Vagina (tissue), 2 donors: Measurements from ENCODE around the gene ZP2.

Experiments used
- POLR2A ChIP-seq, 2 donors: fragments of 450-650 bp; IDR thresholded peaks; one replicate each; pipeline ENCODE4 v1.6.1; 2017; ENCODE audit warnings: antibody characterized with exemption in 2 of 2, mild to moderate bottlenecking in 2 of 2, moderate library complexity in 2 of 2
- POLR2AphosphoS5 ChIP-seq, 2 donors: sonication (generic); formaldehyde crosslinking; IDR thresholded peaks; one replicate each; pipeline ENCODE4 v1.9.0; 2017; ENCODE audit warnings: antibody characterized with exemption in 2 of 2, mild to moderate bottlenecking in 2 of 2, low read depth in 1 of 2; ENCODE audit not compliant: insufficient read depth in 1 of 2
- TF ChIP-seq, protein P1 (sequence below), 3 experiments: fragments of 450-650 bp in 2 of 3; fragments of 200-600 bp in 1 of 3; sonication (generic) in 1 of 3; IDR thresholded peaks; one replicate each; pipeline ENCODE4 v1.5.1; 2017 to 2019; ENCODE audit warnings: antibody characterized with exemption in 3 of 3, mild to moderate bottlenecking in 2 of 3, moderate library complexity in 2 of 3

DNA sequence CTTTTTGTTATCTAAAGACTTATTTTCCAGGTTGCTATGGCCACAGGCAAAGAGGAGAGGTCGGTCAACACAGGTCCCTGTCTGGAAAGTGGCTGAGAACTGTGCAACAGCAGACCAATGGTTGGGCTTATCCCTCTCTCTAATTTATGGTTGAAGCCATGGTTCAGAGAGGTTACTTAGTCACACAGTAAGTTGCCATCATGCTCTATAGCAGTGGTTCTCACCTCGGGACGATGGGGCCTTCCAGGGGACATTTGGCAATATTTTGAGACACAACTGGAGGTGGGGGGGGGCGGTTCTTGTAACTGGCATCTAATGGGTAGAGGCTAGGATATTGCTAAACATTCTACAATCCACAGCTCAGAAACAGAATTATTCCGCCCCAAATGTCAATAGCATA, 53.7 kb downstream of the ZP2 start:
- TF ChIP-seq POLR2A (IDR thresholded peaks at IDR 0.05) (no peak), POLR2AphosphoS5 (IDR thresholded peaks at IDR 0.05; ENCODE audit: insufficient read depth in 1 of 2, low read depth in 1 of 2) (no peak)
- TF ChIP-seq, protein P1, sequence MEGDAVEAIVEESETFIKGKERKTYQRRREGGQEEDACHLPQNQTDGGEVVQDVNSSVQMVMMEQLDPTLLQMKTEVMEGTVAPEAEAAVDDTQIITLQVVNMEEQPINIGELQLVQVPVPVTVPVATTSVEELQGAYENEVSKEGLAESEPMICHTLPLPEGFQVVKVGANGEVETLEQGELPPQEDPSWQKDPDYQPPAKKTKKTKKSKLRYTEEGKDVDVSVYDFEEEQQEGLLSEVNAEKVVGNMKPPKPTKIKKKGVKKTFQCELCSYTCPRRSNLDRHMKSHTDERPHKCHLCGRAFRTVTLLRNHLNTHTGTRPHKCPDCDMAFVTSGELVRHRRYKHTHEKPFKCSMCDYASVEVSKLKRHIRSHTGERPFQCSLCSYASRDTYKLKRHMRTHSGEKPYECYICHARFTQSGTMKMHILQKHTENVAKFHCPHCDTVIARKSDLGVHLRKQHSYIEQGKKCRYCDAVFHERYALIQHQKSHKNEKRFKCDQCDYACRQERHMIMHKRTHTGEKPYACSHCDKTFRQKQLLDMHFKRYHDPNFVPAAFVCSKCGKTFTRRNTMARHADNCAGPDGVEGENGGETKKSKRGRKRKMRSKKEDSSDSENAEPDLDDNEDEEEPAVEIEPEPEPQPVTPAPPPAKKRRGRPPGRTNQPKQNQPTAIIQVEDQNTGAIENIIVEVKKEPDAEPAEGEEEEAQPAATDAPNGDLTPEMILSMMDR (IDR thresholded peaks at IDR 0.05): no peak
